Stimulated activated CD4-positive, alpha-beta T cell treated with anti-CD3 and anti-CD28 coated beads, Interleukin-15, amount 100 ng/mL, for 1 hour (primary cell): ENCODE data around the gene C10orf90.
"Not testable (repeated sequence)": the region's sequence is repeated elsewhere in the genome, so short reads cannot be mapped to it uniquely, and the experiment has no call there.

ENCODE experiments used
- DNase-seq, 2 donors: peaks; one replicate each; pipeline ENCODE4 v3.0.0-alpha.2; 2020; ENCODE audit warnings: low read depth in 1 of 2, low spot score in 1 of 2

The C10orf90 gene

DNA sequence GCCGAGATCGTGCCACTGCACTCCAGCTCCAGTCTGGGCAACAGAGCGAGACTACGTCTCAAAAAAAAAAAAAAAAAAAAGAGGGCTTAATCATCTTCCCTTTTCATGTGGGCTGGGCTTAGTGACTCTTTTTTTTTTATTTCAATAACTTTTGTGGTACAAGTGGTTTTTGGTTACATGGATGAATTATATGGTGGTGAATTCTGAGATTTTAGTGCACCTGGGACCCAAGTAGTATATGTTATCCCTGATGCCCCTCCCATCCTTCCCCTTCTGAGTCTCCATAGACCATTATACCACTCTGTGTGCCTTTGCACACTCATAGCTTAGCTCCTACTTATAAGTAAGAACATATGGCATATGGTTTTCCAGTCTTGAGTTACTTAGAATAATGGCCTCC, 277.4 kb downstream of the C10orf90 start:
- DNase-seq = no peak

DNA sequence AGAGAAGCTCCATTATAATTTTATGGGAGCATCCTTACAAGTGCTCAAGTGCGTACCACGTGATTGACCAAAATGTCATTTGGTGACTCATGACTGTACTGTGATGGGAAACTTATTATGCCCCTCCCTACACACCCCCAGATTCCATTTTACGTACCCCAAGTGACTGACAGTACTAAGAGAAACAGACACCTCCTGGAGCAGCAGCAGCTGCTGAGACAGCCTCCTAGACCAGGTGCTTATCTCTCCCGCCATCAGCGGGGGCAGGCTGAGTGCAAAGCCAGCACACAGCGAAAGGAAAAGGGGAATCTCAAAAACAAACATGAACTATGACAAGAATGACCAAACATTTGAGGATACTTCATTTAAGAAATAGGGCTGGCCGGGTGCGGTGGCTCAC, 278.0 kb downstream of the C10orf90 start:
- no peak for DNase-seq

DNA sequence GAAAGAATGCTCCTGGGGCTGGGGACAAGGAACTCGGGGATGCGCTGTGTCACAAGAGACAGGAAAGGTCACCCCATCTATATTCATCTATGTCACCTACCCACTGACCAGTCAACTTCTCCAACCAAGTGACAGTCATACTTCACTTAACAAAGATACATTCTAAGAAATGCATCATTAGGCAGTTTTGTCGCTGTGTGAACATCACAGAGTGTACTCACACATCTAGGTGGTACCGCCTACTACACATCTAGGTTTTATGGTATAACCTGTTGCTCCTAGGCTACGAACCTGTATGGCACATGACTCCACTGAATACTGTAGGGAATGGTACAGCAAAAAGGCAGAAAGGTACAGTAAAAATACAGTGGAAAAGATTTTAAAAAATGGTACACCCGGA, 278.4 kb downstream of the C10orf90 start:
- no peak for DNase-seq

DNA sequence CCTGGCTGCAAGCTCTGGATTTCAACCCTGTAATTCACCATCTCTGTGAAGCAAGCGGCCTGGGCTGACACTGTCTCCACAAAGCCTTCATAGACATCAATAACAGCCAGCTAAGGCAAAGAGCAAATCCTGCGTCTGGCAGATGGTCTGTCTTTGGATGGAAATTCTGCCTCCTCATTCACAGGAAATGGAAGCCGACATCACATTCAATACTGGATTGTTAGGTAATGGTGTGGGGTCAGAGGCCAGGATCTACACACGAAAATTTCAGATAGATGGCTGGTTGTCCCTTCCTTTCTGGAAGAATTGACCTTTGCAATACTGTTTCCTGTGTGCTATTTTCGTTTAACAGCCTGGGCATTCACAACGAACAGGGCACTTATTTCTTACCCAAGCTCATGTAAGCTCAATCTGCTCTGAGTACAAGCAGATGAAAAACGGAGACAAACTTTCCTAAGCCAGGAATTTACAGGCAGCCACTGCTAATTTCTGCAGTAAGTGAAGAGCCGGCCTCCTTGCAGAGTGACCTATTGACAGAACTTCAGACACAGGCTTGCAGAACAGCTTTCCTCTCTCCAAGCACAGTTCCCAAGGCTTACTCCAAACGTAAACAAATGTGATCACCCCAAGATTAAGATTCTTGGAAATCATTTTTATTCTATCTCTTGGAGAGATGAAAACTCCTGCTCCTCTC, 279.2 kb downstream of the C10orf90 start:
- no peak for DNase-seq

DNA sequence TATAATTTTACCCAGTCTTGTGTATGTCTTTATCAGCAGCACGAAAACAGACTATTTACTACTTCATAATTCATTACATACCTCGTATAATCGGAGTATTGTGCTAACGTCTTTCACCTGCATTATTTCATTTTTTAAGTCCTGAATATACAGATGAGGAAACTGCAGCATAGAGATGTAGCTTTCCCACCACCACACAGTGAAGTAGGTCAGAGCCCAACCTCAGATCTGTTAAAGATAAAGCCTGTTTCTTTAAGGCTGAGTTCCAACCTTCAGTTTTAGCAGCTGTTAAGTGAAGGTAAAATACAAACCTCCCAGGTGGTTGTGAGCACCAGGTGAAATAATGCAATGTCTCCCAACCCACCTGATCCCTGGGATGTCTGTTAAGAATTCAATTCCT, 280.2 kb downstream of the C10orf90 start:
- no peak for DNase-seq

DNA sequence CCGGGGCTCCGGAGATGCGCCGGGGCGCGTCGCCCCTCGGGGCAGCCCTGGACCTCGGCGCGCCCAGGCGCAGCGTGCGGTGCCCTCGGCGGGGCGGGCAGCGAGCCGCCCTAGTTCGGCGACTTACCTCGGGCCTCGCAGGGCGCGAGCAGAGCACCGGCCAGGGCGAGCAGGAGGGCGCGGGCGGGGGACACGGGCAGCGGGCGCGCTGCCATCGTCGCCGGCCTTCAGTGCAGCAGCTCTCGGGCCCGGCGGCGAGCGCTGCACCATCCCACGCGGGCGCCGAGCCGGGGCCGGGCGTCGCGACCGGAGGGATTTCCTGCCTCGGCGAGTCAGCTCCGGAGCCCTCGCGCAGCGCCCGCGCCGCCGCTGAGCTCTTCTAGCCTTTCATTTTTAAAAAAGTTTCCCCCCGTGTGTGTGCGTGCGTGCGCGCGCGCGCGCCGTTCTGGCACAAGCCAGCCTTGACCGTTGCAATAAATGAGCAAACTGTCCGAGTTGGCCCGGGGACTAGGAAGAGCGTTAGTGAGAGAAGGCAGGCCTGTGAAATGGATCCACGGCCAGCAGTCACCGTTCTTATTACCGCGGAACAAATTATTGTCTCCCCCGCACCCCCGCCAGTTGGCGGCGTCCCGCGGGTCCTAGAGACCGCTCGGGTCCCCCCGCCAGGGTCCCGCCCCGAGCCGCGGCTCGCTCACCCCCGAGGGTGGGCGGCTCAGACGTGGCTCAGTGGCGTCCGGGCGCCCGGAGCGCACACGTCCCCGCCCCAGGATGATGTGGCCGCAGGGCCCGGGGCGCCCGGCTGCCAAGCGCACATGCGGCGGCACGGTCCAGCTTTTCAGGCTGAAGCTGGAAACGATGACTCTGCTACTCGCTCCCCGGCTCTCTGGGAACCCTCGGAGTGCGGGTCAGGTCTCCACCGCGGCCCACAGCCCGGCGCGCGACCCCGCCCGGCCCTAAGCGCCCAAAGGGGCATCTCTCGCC, 282.3 kb downstream of the C10orf90 start, which contains the start of gene ADAM12:
Gene ADAM12 (minus strand): TSS at position 547 of the 981 bp plus-strand sequence. CDS start 332 bp downstream, at position 215.
- DNase-seq = no peak

DNA sequence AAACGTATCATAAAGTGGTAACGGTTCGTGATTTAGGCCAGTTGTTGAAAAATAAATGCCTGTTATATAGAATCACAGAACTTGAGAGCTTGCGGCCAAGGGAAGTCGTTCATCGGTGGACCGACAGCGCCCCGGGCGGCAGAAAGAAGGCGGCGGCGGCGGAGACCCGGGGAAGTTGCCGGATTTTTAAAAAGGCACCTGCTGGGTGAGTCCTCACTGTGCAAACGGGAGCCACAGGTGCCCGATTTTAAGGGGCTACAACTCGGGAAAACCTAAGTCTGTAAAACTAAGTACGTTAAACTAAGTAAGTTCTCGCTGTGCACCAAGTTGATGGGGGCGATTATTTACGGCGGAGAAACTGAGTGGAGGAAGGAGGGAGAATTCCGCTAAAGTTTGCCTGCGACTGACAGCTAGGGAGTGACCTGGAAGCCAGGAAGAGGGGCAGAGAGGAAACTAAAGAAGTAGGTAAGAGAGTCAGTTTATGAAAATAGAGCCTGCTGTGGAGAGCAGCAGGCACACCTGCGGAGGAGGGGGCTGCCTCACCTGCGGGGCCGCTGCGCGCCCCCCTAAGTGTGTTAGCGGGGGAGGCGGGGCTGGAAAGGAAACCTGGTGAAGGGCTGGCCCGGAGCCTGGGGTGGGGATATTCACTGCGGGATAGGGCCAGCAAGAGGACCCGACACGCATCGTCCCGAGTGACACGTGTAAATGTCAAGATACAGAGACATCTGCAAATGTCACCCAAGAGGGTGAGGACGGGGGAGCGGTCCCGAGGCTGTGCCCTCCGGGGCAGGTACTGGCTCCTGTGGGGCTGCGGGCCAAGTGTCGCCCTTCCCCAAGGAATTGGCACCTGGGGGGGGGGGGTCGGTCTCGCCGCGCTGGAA, 283.2 kb downstream of the C10orf90 start:
- DNase-seq = peak in 1 of 2 donors; percentile 22

DNA sequence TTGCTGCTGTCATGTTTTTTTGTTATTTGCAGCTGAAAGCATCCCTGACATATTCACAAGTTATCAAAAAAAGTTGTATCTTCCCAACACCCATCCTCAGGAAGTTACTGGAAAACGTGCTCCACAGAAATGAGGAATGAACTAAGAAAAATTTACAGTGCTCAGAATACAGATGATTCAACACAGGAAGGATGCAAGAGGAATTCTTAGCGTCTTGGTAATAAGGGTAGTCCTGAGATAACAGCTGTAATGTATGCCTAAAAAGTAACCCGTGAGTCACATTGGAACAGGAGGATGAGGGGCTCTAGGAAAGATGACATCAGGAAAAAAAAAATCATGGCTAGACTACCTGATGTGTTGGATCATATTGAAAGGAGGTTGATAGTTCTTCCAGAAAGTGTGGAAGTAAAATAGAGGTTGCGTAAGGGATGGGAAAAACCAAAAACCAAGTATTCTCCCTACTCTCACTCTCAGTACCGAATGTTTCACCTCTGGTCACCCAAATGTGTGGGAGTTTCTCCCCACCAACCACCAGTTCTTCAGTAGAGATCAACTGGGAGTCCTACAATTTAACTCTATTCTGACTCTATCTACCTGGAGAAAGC, 286.1 kb downstream of the C10orf90 start:
- DNase-seq = no peak

DNA sequence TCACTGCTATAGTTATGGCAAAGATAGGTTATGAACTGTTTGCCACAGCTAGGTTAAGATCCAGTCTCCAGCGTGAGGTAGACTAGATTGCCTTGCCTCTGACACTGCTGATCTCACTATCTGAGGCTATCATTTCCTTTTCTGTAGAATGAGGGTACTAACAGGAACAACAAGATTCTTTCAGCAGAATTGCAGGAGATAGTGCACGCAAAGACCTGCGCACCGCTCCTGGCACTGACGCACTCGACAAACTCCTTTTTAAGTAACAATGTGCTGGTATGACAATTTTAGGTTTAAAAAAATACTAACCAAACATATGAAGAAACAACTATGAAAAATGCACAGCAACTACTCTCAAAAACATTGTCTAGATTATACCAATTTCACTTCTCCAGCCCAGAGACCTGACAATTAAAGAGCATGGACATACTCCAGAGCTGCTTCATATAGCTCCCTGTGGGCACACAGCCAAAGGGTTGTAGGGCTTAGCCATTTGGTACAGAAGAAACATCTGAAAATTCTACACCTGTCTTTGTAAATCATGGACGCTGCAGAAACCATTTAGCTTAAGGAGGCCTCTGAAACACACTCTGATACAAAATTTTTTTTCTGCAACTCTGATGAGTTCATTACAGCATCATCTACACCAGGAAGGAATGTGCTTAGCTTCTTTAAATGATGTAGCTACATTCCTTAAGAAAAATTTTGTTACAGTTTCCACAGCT, 290.0 kb downstream of the C10orf90 start:
- no peak for DNase-seq

DNA sequence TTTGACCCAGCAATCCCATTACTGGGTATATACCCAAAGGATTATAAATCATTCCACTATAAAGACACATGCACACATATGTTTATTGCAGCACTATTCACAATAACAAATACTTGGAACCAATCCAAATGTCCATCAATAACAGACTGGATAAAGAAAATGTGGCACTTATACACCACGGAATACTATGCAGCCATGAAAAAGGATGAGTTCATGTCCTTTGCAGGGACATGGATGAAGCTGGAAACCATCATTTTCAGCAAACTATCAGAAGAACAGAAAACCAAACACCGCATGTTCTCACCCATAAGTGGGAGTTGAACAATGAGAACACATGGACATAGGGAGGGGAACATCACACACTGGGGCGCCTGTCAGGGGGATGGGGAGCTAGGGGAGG, 291.3 kb downstream of the C10orf90 start:
- DNase-seq = not testable (repeated sequence)

DNA sequence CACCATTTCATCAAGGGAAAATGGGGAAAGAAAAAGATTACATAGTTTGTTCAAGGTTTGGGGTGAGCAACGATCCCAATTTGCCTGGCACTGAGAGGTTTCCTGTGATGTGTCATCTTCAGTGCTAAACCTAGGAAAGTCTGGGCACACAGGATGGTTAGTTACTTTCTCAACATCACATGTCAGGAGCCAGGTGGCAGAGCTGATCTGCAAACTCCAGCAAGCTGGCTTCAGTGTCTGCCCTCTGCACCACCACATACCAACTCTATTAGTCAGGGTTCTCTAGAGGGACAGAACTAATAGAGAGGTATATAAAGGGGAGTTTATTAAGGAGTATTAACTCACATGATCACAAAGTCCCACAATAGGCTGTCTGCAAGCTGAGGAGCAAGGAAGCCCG, 293.5 kb downstream of the C10orf90 start:
- DNase-seq = no peak

DNA sequence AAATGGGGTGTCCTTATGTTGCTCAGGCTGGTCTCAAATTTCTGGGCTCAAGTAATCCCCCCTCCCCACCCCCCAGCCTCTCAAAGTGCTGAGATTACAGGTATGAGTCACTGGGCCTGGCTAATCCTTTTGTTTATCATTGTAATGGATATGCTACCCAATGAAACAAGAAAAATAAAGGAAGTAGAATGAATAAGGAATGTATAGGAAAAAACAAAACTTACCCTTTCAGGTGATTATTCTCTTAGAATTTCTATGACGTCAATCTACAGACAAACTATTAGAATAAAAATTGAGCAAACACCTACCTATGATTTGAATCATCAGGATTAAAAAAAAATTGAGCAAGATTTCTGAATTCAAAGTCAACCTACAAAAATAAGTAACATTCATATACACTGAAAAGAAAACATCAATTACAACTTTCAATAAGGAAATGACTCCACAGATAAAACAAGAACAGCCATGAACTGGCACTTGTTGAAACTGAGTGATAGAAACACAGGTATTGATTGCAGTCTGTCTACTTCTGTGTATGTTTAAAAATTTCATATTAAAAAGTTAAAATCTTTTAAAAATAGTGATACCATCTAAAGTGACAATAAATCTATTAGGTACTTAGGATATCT, 294.5 kb downstream of the C10orf90 start:
- no peak for DNase-seq

DNA sequence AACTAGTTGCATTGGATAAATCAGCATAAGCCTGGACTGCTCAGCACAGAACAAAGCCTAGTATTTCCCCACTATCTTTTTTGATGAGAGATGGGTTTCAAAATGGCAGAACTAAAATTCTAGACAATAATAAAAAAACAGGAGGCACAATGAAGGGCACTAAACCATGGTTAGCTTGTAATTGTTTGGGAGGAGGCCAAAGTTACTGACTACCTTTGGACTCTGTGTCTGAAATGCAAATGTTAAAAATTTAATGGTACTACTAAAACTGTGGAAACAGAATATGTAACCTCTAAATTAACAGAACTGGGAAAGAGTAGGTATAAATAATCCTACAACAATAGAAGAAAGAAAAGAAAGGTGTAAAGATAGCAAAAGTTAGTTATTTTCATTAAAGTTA, 295.2 kb downstream of the C10orf90 start:
- no peak for DNase-seq
